ENCODE results near the gene DDA1.

- no peak for TF ChIP-seq EGR1 (IDR thresholded peaks at IDR 0.05; ENCODE audit: borderline replicate concordance in 1 of 2, low read depth in 2 of 2, low read length in 2 of 2)
- no peak for TF ChIP-seq POLR2A (IDR thresholded peaks at IDR 0.05; ENCODE audit: low read depth, low read length)
- no peak for TF ChIP-seq NFYA (IDR thresholded peaks at IDR 0.05; ENCODE audit: borderline replicate concordance, low read depth, low read length)
- TF ChIP-seq CHD4 (IDR thresholded peaks at IDR 0.05), result no peak
- TF ChIP-seq WRNIP1 (IDR thresholded peaks at IDR 0.05; ENCODE audit: borderline replicate concordance, low read depth, low read length), result no peak
- TF ChIP-seq RBBP5 (conservative IDR thresholded peaks at IDR 0.05), result no peak
- TF ChIP-seq REST (IDR thresholded peaks at IDR 0.05; ENCODE audit: low read depth, low read length), result no peak
- no peak for TF ChIP-seq SREBF1 (IDR thresholded peaks at IDR 0.05; ENCODE audit: low read length)
- TF ChIP-seq RCOR1 (conservative IDR thresholded peaks at IDR 0.05; ENCODE audit: low read depth, low read length), result no peak
- TF ChIP-seq HCFC1 (IDR thresholded peaks at IDR 0.05; ENCODE audit: low read length), result no peak
- TF ChIP-seq ZBTB33 (IDR thresholded peaks at IDR 0.05), result no peak
- no peak for TF ChIP-seq NFYB (IDR thresholded peaks at IDR 0.05; ENCODE audit: insufficient read depth, low read depth, low read length)
- no peak for TF ChIP-seq CTCF (IDR thresholded peaks at IDR 0.05 in 2 of 3, conservative IDR thresholded peaks at IDR 0.05 in 1 of 3; ENCODE audit: control insufficient read depth in 2 of 3, extremely low read depth in 1 of 3, insufficient read depth in 1 of 3, low read depth in 3 of 3, low read length in 3 of 3)
- TF ChIP-seq KDM1A (IDR thresholded peaks at IDR 0.05; ENCODE audit: borderline replicate concordance), result no peak
These were observed 23.8 kb upstream of the DDA1 start for GRCh38 chr19:17285415-17286135.

Measured in GM12878 (cell line).